Tibial artery (tissue), 4 donors: ENCODE measurements around the gene TSSC4.
"Not testable (repeated sequence)": the region's sequence is repeated elsewhere in the genome, so short reads cannot be mapped to it uniquely, and the experiment has no call there.

Experiments
- DNase-seq, 2 donors: peaks; one replicate each; pipeline ENCODE4 v3.0.0-alpha.2; 2019
- H3K27ac ChIP-seq, 2 donors: fragments of 200-600 bp; sonication (generic) in 1 of 2; 1 replicate in 1 of 2; 2 replicates in 1 of 2; pipeline ENCODE4 v1.5.1; 2018 to 2019; ENCODE audit warnings: mild to moderate bottlenecking in 1 of 2
- H3K27me3 ChIP-seq, 2 donors: fragments of 200-600 bp; sonication (generic) in 1 of 2; one replicate each; pipeline versions ENCODE4 v1.5.1 to v1.6.0; 2016 to 2019
- H3K36me3 ChIP-seq, 3 donors: fragments of 200-600 bp; sonication (generic) in 2 of 3; one replicate each; pipeline ENCODE4 v1.5.1; 2016 to 2019; ENCODE audit warnings: mild to moderate bottlenecking in 2 of 3
- H3K4me1 ChIP-seq, 4 donors: fragments of 200-600 bp; sonication (generic) in 2 of 4; 1 replicate in 3 of 4; 2 replicates in 1 of 4; pipeline ENCODE4 v1.5.1; 2016 to 2019
- H3K4me3 ChIP-seq, 2 donors: fragments of 200-600 bp; sonication (generic) in 1 of 2; 1 replicate in 1 of 2; 2 replicates in 1 of 2; pipeline ENCODE4 v1.5.1; 2018 to 2019; ENCODE audit warnings: mild to moderate bottlenecking in 2 of 2
- H3K9me3 ChIP-seq, 3 donors: fragments of 200-600 bp; sonication (generic) in 1 of 3; one replicate each; pipeline ENCODE4 v1.5.1; 2016 to 2019
- CTCF ChIP-seq, 2 experiments: fragments of 200-600 bp in 1 of 2; fragments of 450-650 bp in 1 of 2; IDR thresholded peaks; one replicate each; pipeline ENCODE4 v1.5.1; 2017 to 2019; ENCODE audit warnings: antibody characterized with exemption in 2 of 2, mild to moderate bottlenecking in 1 of 2, moderate library complexity in 1 of 2
- intact Hi-C: fragments of 100-400 bp; cut with DNase I; formaldehyde crosslinking; loops from one replicate; pipeline ENCODE4 v1.15.0; 2023; ENCODE audit warnings: low total_unique reads

TSSC4 gene

GRCh38 chr11:2363130-2363529 is 37.4 kb upstream of the TSSC4 start:
- no peak for DNase-seq
- no peak for TF ChIP-seq CTCF (IDR thresholded peaks at IDR 0.05)
- Histone ChIP-seq H3K36me3 (no peaks in the 10 kb centered on the region), H3K9me3 (no peaks in the 10 kb centered on the region), H3K4me3 (no peak overlapping the region), H3K27ac (no peak overlapping the region), H3K4me1 (peaks cover 0 to 22% (median 16%) of the 10 kb centered on the region in 4 donors), H3K27me3 (no peaks in the 10 kb centered on the region)
- intact Hi-C loops = no loop called here

- no peak for DNase-seq
- Histone ChIP-seq H3K27ac (no peak overlapping the region), H3K4me1 (peaks cover 0 to 22% (median 16%) of the 10 kb centered on the region in 4 donors), H3K4me3 (no peak overlapping the region), H3K9me3 (no peaks in the 10 kb centered on the region), H3K36me3 (no peaks in the 10 kb centered on the region), H3K27me3 (no peaks in the 10 kb centered on the region)
- TF ChIP-seq CTCF (IDR thresholded peaks at IDR 0.05) = no peak
- intact Hi-C loops = no loop called here
Measured at GRCh38 chr11:2363577-2364370, 36.8 kb upstream of the TSSC4 start.

GRCh38 chr11:2364386-2364785 is 36.2 kb upstream of the TSSC4 start:
- H3K4me1 ChIP-seq = peaks cover 0 to 22% (median 16%) of the 10 kb centered on the region in 4 donors
- H3K27me3 ChIP-seq, H3K36me3 ChIP-seq, H3K4me3 ChIP-seq, H3K27ac ChIP-seq, intact Hi-C loops, H3K9me3 ChIP-seq: not testable (repeated sequence)
- peak in 1 of 2 donors; percentile 11 for DNase-seq

GRCh38 chr11:2365571-2366210 is 34.9 kb upstream of the TSSC4 start:
- H3K4me1 ChIP-seq = peaks cover 0 to 22% (median 16%) of the 10 kb centered on the region in 4 donors
- intact Hi-C loops = no loop called here
- H3K27ac ChIP-seq = no peak overlapping the region
- H3K9me3 ChIP-seq = no peaks in the 10 kb centered on the region
- no peaks in the 10 kb centered on the region for H3K27me3 ChIP-seq
- no peak for TF ChIP-seq CTCF (IDR thresholded peaks at IDR 0.05)
- no peak for DNase-seq
- peak overlapping the region in 1 of 2 donors; percentile 26 for H3K4me3 ChIP-seq
- no peaks in the 10 kb centered on the region for H3K36me3 ChIP-seq

GRCh38 chr11:2366276-2366675 is 34.3 kb upstream of the TSSC4 start:
- no peaks in the 10 kb centered on the region for H3K9me3 ChIP-seq
- no peak for DNase-seq
- H3K27me3 ChIP-seq = no peaks in the 10 kb centered on the region
- peaks cover 0 to 22% (median 16%) of the 10 kb centered on the region in 4 donors for H3K4me1 ChIP-seq
- TF ChIP-seq CTCF (IDR thresholded peaks at IDR 0.05) = no peak
- peak overlapping the region in 1 of 2 donors; percentile 26 for H3K4me3 ChIP-seq
- intact Hi-C loops = no loop called here
- no peaks in the 10 kb centered on the region for H3K36me3 ChIP-seq
- H3K27ac ChIP-seq = no peak overlapping the region

GRCh38 chr11:2366733-2367132 is 33.8 kb upstream of the TSSC4 start:
- H3K4me1 ChIP-seq = peaks cover 0 to 22% (median 16%) of the 10 kb centered on the region in 4 donors
- TF ChIP-seq CTCF (IDR thresholded peaks at IDR 0.05) = no peak
- no peaks in the 10 kb centered on the region for H3K36me3 ChIP-seq
- no peaks in the 10 kb centered on the region for H3K9me3 ChIP-seq
- intact Hi-C loops = no loop called here
- DNase-seq = no peak
- no peak overlapping the region for H3K4me3 ChIP-seq
- no peaks in the 10 kb centered on the region for H3K27me3 ChIP-seq
- no peak overlapping the region for H3K27ac ChIP-seq
